Measurements from ENCODE around the gene MBTPS1.

DNA sequence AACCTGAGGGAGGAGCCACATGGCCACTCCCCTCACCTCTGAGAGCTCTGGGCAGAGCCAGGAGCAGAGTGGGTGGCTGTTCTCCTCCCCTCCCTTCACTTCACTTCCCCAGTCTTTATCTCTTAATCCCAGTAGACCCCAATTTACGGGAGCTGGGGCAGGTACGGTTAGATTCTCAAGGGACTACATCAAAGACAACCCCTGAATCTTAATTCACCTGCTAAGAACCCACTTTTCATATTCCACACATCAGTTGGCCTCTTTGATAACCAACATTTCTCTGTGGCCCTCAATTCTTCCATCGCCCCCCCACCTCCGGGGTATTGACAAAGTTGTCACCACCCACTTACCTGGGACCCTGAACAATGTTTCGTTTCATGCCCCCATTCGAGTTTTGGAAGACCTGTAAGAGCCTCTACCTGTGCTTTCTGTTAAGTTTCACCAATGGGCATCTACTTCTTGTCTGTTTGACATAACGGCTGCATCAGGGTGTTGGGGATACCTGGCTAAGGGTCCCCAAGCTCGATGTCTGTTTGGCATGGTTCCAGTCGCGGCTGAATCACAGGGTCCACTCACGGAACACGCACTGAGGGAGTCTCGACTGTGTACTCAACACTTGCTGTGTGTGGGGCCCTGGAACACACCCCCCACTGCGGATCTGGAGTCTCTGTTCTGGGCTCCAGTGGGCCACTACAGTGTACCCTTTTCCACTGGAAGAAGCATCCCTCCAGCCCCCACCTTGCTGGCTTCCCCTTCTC lies 102.0 kb downstream of the MBTPS1 start:
- no peak for TF ChIP-seq SP1 (IDR thresholded peaks at IDR 0.05)
- TF ChIP-seq ZNF384 (IDR thresholded peaks at IDR 0.05): no peak
- TF ChIP-seq SUZ12 (IDR thresholded peaks at IDR 0.05): no peak
- no peak for TF ChIP-seq FOXK2 (IDR thresholded peaks at IDR 0.05)
- TF ChIP-seq ARNT (IDR thresholded peaks at IDR 0.05): no peak
- no peak for TF ChIP-seq TARDBP (IDR thresholded peaks at IDR 0.05)
- no peak for TF ChIP-seq PKNOX1 (IDR thresholded peaks at IDR 0.05)
- TF ChIP-seq FOXA1 (IDR thresholded peaks at IDR 0.05): no peak
- TF ChIP-seq FOXM1 (IDR thresholded peaks at IDR 0.05; ENCODE audit: borderline replicate concordance): no peak
- no peak for TF ChIP-seq BHLHE40 (IDR thresholded peaks at IDR 0.05; ENCODE audit: borderline replicate concordance)

Data from HEK293T (cell line).